DOHH2 (cell line): ENCODE results near the gene PDE9A.

ENCODE experiments used
- H3F3A ChIP-seq: fragments of 200-600 bp; sonication (generic), shearing (Covaris generic); 2 replicates; pipeline ENCODE4 v1.6.0; 2016; ENCODE audit warnings: antibody characterized with exemption, mild to moderate bottlenecking; ENCODE audit not compliant: control insufficient read depth, insufficient read depth
- H3K27ac ChIP-seq: fragments of 200-600 bp; sonication (generic); 2 replicates; pipeline ENCODE4 v1.5.1; 2014; ENCODE audit warnings: low read depth, mild to moderate bottlenecking, low read length, moderate library complexity
- H3K27me3 ChIP-seq: fragments of 200-600 bp; sonication (generic); 2 replicates; pipeline ENCODE4 v1.6.1; 2014; ENCODE audit warnings: mild to moderate bottlenecking, low read length, mixed read lengths; ENCODE audit not compliant: control insufficient read depth
- H3K36me3 ChIP-seq: fragments of 200-600 bp; sonication (generic); 2 replicates; pipeline ENCODE4 v1.6.1; 2014; ENCODE audit warnings: mild to moderate bottlenecking, low read length, moderate library complexity, mixed read lengths; ENCODE audit not compliant: control insufficient read depth
- H3K4me1 ChIP-seq: fragments of 200-600 bp; sonication (generic); 2 replicates; pipeline ENCODE4 v1.6.1; 2014; ENCODE audit warnings: mild to moderate bottlenecking, low read length, mixed read lengths; ENCODE audit not compliant: control insufficient read depth
- H3K4me2 ChIP-seq: fragments of 200-600 bp; sonication (generic); 2 replicates; pipeline ENCODE4 v1.6.0; 2014; ENCODE audit warnings: mild to moderate bottlenecking, low read length, moderate library complexity
- H3K4me3 ChIP-seq: fragments of 200-600 bp; sonication (generic); 2 replicates; pipeline ENCODE4 v1.5.1; 2014; ENCODE audit warnings: mild to moderate bottlenecking, low read length, mixed read lengths
- H3K79me2 ChIP-seq: fragments of 200-600 bp; sonication (generic); 2 replicates; pipeline ENCODE4 v1.6.1; 2014; ENCODE audit warnings: mild to moderate bottlenecking, low read length, mixed read lengths; ENCODE audit not compliant: control insufficient read depth
- H3K9me2 ChIP-seq: fragments of 200-600 bp; sonication (generic); replicated peaks from 2 replicates; pipeline ENCODE4 v1.6.1; 2014; ENCODE audit warnings: mild to moderate bottlenecking, low read length, mixed read lengths; ENCODE audit not compliant: control insufficient read depth
- H3K9me3 ChIP-seq: fragments of 200-600 bp; sonication (generic); 2 replicates; pipeline ENCODE4 v1.6.1; 2014; ENCODE audit warnings: antibody characterized with exemption, low read length, mixed read lengths; ENCODE audit not compliant: control insufficient read depth, insufficient read depth
- H4K20me1 ChIP-seq: fragments of 200-600 bp; sonication (generic); 2 replicates; pipeline ENCODE4 v1.6.0; 2014; ENCODE audit warnings: low read depth, mild to moderate bottlenecking, antibody characterized with exemption, low read length, moderate library complexity; ENCODE audit not compliant: control insufficient read depth, insufficient read depth
- EZH2phosphoT487 ChIP-seq: fragments of 200-600 bp; sonication (generic); IDR thresholded peaks from 2 replicates; pipeline ENCODE4 v1.6.1; 2017; ENCODE audit warnings: borderline replicate concordance, mild to moderate bottlenecking, antibody characterized with exemption, low read length, moderate library complexity, mixed read lengths
- TF ChIP-seq, protein P1 (sequence below): fragments of 200-600 bp; sonication (generic); IDR thresholded peaks from one replicate; pipeline ENCODE4 v1.5.1; 2014; ENCODE audit warnings: antibody characterized with exemption, mild to moderate bottlenecking, low read depth, low read length; ENCODE audit not compliant: poor library complexity, severe bottlenecking

The PDE9A gene

DNA sequence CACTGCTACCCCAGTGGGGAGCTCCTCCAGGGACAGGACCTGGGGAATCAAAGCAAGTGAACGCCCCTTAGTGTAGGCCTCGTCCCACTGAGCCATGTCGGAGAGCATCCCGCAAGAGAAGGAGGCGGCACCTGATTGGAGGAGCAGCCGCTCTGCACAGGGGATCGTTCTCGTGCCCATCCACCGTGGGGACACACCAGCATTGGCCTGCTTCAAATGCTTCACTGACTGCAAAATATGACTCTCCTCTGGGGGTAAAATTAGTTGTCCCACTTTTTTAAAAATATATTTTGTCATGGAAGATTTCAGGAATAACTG, 111.0 kb downstream of the PDE9A start:
- Histone ChIP-seq H3K36me3 (peaks cover 11% of the 10 kb centered on the region), H3K79me2 (no peaks in the 10 kb centered on the region), H3K27ac (no peak overlapping the region), H3K27me3 (no peaks in the 10 kb centered on the region), H4K20me1 (no peaks in the 10 kb centered on the region), H3K9me3 (no peaks in the 10 kb centered on the region), H3K4me1 (no peaks in the 10 kb centered on the region), H3K4me3 (no peak overlapping the region), H3F3A (no peaks in the 10 kb centered on the region), H3K4me2 (no peak overlapping the region), H3K9me2 (no peaks in the 10 kb centered on the region)
- no peak for TF ChIP-seq EZH2phosphoT487
- TF ChIP-seq, protein P1, sequence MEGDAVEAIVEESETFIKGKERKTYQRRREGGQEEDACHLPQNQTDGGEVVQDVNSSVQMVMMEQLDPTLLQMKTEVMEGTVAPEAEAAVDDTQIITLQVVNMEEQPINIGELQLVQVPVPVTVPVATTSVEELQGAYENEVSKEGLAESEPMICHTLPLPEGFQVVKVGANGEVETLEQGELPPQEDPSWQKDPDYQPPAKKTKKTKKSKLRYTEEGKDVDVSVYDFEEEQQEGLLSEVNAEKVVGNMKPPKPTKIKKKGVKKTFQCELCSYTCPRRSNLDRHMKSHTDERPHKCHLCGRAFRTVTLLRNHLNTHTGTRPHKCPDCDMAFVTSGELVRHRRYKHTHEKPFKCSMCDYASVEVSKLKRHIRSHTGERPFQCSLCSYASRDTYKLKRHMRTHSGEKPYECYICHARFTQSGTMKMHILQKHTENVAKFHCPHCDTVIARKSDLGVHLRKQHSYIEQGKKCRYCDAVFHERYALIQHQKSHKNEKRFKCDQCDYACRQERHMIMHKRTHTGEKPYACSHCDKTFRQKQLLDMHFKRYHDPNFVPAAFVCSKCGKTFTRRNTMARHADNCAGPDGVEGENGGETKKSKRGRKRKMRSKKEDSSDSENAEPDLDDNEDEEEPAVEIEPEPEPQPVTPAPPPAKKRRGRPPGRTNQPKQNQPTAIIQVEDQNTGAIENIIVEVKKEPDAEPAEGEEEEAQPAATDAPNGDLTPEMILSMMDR = no peak

DNA sequence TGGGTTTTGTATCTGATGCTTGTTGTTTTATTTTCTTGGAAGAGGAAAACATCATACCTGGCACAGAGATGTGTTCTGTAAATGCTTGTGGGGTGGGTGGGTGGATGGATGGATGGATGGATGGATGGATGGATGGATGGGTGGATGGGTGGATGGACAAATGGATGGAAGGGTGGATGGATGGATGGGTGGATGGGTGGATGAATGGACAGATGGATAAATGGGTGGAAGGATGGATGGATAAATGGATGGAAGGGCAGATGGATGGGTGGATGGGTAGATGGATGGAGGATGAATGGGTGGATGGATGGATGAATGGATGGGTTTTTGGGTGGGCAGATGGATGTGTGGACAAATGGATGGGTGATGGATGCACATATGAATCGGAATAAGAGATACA, 111.5 kb downstream of the PDE9A start:
- H3K9me3 ChIP-seq = no peaks in the 10 kb centered on the region
- H3K4me1 ChIP-seq = no peaks in the 10 kb centered on the region
- TF ChIP-seq, protein P1 = no peak
- no peak for TF ChIP-seq EZH2phosphoT487
- H3K9me2 ChIP-seq = no peaks in the 10 kb centered on the region
- peaks cover 13% of the 10 kb centered on the region for H3K36me3 ChIP-seq
- H3F3A ChIP-seq = no peaks in the 10 kb centered on the region
- no peak overlapping the region for H3K4me2 ChIP-seq
- H3K4me3 ChIP-seq = no peak overlapping the region
- no peaks in the 10 kb centered on the region for H3K27me3 ChIP-seq
- no peak overlapping the region for H3K27ac ChIP-seq
- H4K20me1 ChIP-seq = no peaks in the 10 kb centered on the region
- H3K79me2 ChIP-seq = no peaks in the 10 kb centered on the region

DNA sequence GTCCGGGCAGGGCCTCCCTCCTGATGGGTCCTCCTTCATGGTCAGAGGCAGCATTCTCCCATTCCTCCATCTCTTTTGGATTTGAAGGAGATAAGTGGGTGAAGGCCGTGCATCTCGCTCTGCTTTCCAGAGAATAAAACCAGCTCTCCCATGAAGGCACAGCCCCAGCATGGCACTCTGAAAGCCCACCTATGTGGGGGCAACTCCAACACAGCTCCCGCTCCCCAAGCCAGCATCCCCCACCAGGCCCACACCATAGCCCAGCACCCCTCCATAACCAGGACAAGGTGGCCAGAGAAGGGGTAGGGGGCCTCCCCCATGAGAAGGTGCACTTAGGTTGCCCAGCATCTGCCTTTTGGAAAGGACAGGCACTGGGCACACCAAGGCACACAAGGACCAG, 112.2 kb downstream of the PDE9A start:
- Histone ChIP-seq H3K4me2 (no peak overlapping the region), H3K27ac (no peak overlapping the region), H3K9me2 (no peaks in the 10 kb centered on the region), H3K4me3 (no peak overlapping the region), H3F3A (no peaks in the 10 kb centered on the region), H3K36me3 (peaks cover 13% of the 10 kb centered on the region), H3K27me3 (no peaks in the 10 kb centered on the region), H3K4me1 (no peaks in the 10 kb centered on the region), H3K9me3 (no peaks in the 10 kb centered on the region), H4K20me1 (no peaks in the 10 kb centered on the region), H3K79me2 (no peaks in the 10 kb centered on the region)
- TF ChIP-seq EZH2phosphoT487 = no peak
- TF ChIP-seq, protein P1 = no peak
